Anterior cingulate cortex (tissue), 58 donors: ENCODE measurements around the gene EXOC3L2.
"Not testable (repeated sequence)": the region's sequence is repeated elsewhere in the genome, so short reads cannot be mapped to it uniquely, and the experiment has no call there.

Source experiments
- DNase-seq, 58 donors: peaks; one replicate each; lab custom pipeline; 2025; lab: John Stamatoyannopoulos, UW

The EXOC3L2 gene

GRCh38 chr19:45245334-45245787 lies at the start of gene EXOC3L2:
TSS of gene EXOC3L2 (minus strand) at chr19:45245407. CDS start at chr19:45239045, 6,362 bp downstream.
- DNase-seq, result no peak

GRCh38 chr19:45294291-45295029 lies 49.3 kb upstream of the EXOC3L2 start:
- peak in 46 of 58 donors; percentile 7 to 73 (median 38) for DNase-seq

GRCh38 chr19:45293682-45294081 lies 48.5 kb upstream of the EXOC3L2 start:
- peak in 1 of 58 donors; percentile 62 for DNase-seq

- DNase-seq, result no peak
Observed at GRCh38 chr19:45291834-45292233, 46.6 kb upstream of the EXOC3L2 start.

- DNase-seq, result no peak
Observed at GRCh38 chr19:45290381-45290931, 45.2 kb upstream of the EXOC3L2 start.

GRCh38 chr19:45283443-45284033 lies 38.3 kb upstream of the EXOC3L2 start:
- no peak for DNase-seq

GRCh38 chr19:45280471-45280961 lies 35.3 kb upstream of the EXOC3L2 start:
- DNase-seq, result no peak

- no peak for DNase-seq
Observed at GRCh38 chr19:45279587-45280192, 34.5 kb upstream of the EXOC3L2 start.

- DNase-seq, result no peak
Observed at GRCh38 chr19:45278087-45278486, 32.9 kb upstream of the EXOC3L2 start.

GRCh38 chr19:45276284-45276687 lies 31.1 kb upstream of the EXOC3L2 start:
- DNase-seq, result no peak

GRCh38 chr19:45275370-45275971 lies 30.3 kb upstream of the EXOC3L2 start:
- DNase-seq, result peak in 8 of 58 donors; percentile 3 to 42 (median 16)

- no peak for DNase-seq
Observed at GRCh38 chr19:45273521-45273855, 28.3 kb upstream of the EXOC3L2 start.

- no peak for DNase-seq
Observed at GRCh38 chr19:45271735-45272108, 26.5 kb upstream of the EXOC3L2 start.

GRCh38 chr19:45271098-45271734 lies 26.0 kb upstream of the EXOC3L2 start:
- no peak for DNase-seq

GRCh38 chr19:45269939-45270338 lies 24.7 kb upstream of the EXOC3L2 start:
- DNase-seq, result not testable (repeated sequence)

- DNase-seq, result no peak
Observed at GRCh38 chr19:45267296-45267695, 22.1 kb upstream of the EXOC3L2 start.

- no peak for DNase-seq
Observed at GRCh38 chr19:45265375-45265774, 20.2 kb upstream of the EXOC3L2 start.

GRCh38 chr19:45264781-45265317 lies 19.6 kb upstream of the EXOC3L2 start:
- DNase-seq, result no peak

GRCh38 chr19:45263013-45263412 lies 17.8 kb upstream of the EXOC3L2 start:
- DNase-seq, result no peak

GRCh38 chr19:45262570-45262969 lies 17.4 kb upstream of the EXOC3L2 start:
- DNase-seq, result no peak
